IMR-90 (cell line): ENCODE data around the gene PEX5.

ENCODE experiments used
- BHLHE40 ChIP-seq: fragments of 150-350 bp; IDR thresholded peaks from 2 replicates; pipeline ENCODE4 v1.6.1; 2016; ENCODE audit warnings: mild to moderate bottlenecking, low read depth, low read length
- CEBPB ChIP-seq: IDR thresholded peaks from 2 replicates; pipeline ENCODE4 v1.6.1; 2012; ENCODE audit warnings: low read depth, low read length, improper control_type of control experiment
- ELK1 ChIP-seq: fragments of 150-350 bp; IDR thresholded peaks from 2 replicates; pipeline ENCODE4 v1.6.1; 2016; ENCODE audit warnings: low read depth, mild to moderate bottlenecking, low read length, moderate library complexity, borderline replicate concordance
- FOS ChIP-seq: fragments of 150-350 bp; IDR thresholded peaks from 2 replicates; pipeline ENCODE4 v1.6.1; 2016; ENCODE audit warnings: low read depth, low read length
- MAFK ChIP-seq: IDR thresholded peaks from 2 replicates; pipeline ENCODE4 v1.6.1; 2012; ENCODE audit warnings: low read depth, low read length, improper control_type of control experiment
- MXI1 ChIP-seq: IDR thresholded peaks from 2 replicates; pipeline ENCODE4 v1.6.1; 2012; ENCODE audit warnings: low read depth, mild to moderate bottlenecking, low read length, moderate library complexity, borderline replicate concordance
- NFE2L2 ChIP-seq: fragments of 150-350 bp; IDR thresholded peaks from 2 replicates; pipeline ENCODE4 v1.6.1; 2016; ENCODE audit warnings: low read depth, mild to moderate bottlenecking, low read length
- POLR2A ChIP-seq: IDR thresholded peaks from 2 replicates; pipeline ENCODE4 v1.6.1; 2012; ENCODE audit warnings: mild to moderate bottlenecking, low read depth, low read length
- RAD21 ChIP-seq: IDR thresholded peaks from 2 replicates; pipeline ENCODE4 v1.6.1; 2012; ENCODE audit warnings: low read length, improper control_type of control experiment
- RCOR1 ChIP-seq: IDR thresholded peaks from 2 replicates; pipeline ENCODE4 v1.6.1; 2012; ENCODE audit warnings: mild to moderate bottlenecking, low read length, improper control_type of control experiment; ENCODE audit not compliant: insufficient replicate concordance
- RFX5 ChIP-seq: IDR thresholded peaks from 2 replicates; pipeline ENCODE4 v1.8.0; 2012; ENCODE audit warnings: low read depth, mild to moderate bottlenecking, low read length, moderate library complexity
- SMC3 ChIP-seq: fragments of 150-350 bp; IDR thresholded peaks from 2 replicates; pipeline ENCODE4 v1.6.1; 2016; ENCODE audit warnings: low read depth, mild to moderate bottlenecking, antibody characterized with exemption, low read length, moderate library complexity
- TF ChIP-seq, protein P1 (sequence below): conservative IDR thresholded peaks from 2 replicates; pipeline ENCODE4 v1.5.1; 2012; ENCODE audit warnings: mild to moderate bottlenecking, low read depth, low read length, improper control_type of control experiment
- TF ChIP-seq, protein P2 (sequence below): fragments of 150-350 bp; IDR thresholded peaks from 2 replicates; pipeline ENCODE4 v1.6.1; 2017; ENCODE audit warnings: mild to moderate bottlenecking, antibody characterized with exemption, low read length, low read depth

GRCh38 chr12:7197841-7198240 lies 8.4 kb downstream of the PEX5 start:
- TF ChIP-seq, protein P1, sequence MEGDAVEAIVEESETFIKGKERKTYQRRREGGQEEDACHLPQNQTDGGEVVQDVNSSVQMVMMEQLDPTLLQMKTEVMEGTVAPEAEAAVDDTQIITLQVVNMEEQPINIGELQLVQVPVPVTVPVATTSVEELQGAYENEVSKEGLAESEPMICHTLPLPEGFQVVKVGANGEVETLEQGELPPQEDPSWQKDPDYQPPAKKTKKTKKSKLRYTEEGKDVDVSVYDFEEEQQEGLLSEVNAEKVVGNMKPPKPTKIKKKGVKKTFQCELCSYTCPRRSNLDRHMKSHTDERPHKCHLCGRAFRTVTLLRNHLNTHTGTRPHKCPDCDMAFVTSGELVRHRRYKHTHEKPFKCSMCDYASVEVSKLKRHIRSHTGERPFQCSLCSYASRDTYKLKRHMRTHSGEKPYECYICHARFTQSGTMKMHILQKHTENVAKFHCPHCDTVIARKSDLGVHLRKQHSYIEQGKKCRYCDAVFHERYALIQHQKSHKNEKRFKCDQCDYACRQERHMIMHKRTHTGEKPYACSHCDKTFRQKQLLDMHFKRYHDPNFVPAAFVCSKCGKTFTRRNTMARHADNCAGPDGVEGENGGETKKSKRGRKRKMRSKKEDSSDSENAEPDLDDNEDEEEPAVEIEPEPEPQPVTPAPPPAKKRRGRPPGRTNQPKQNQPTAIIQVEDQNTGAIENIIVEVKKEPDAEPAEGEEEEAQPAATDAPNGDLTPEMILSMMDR: no peak
- TF ChIP-seq SMC3 (no peak), POLR2A (no peak), RAD21 (no peak), RFX5 (no peak), NFE2L2 (no peak), FOS (no peak), BHLHE40 (no peak), RCOR1 (no peak), CEBPB (no peak), ELK1 (no peak), MXI1 (no peak), MAFK (no peak)
- TF ChIP-seq, protein P2, sequence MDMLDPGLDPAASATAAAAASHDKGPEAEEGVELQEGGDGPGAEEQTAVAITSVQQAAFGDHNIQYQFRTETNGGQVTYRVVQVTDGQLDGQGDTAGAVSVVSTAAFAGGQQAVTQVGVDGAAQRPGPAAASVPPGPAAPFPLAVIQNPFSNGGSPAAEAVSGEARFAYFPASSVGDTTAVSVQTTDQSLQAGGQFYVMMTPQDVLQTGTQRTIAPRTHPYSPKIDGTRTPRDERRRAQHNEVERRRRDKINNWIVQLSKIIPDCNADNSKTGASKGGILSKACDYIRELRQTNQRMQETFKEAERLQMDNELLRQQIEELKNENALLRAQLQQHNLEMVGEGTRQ: no peak
